Measurements from ENCODE around the gene PPARA.

The PPARA gene

GRCh38 chr22:46107089-46107664 lies 43.1 kb upstream of the PPARA start:
- Histone ChIP-seq H3K4me3 (ENCODE audit: low read depth, low read length) (no peak overlapping the region), H2AFZ (ENCODE audit: low read length, unreplicated experiment) (no peak overlapping the region), H3K79me2 (ENCODE audit: control insufficient read depth, insufficient read depth, low read length, unreplicated experiment) (peaks cover 25% of the 10 kb centered on the region), H3K36me3 (ENCODE audit: insufficient read depth, low read length) (peaks cover 2% of the 10 kb centered on the region; the same call in 1 of the 2 replicates), H3K4me1 (ENCODE audit: control insufficient read depth, insufficient read depth, low read length, unreplicated experiment) (peaks cover 47% of the 10 kb centered on the region), H3K27me3 (ENCODE audit: insufficient read depth, low read length) (no peaks in the 10 kb centered on the region), H3K27ac (ENCODE audit: low read depth, low read length) (peak overlapping the region; percentile 63; the same call in 1 of the 2 replicates)

- peaks cover 18% of the 10 kb centered on the region for H3K79me2 ChIP-seq (ENCODE audit: control insufficient read depth, insufficient read depth, low read length, unreplicated experiment)
- H3K27ac ChIP-seq (ENCODE audit: low read depth, low read length), result no peak overlapping the region
- H3K4me1 ChIP-seq (ENCODE audit: control insufficient read depth, insufficient read depth, low read length, unreplicated experiment), result peaks cover 47% of the 10 kb centered on the region
- H2AFZ ChIP-seq (ENCODE audit: low read length, unreplicated experiment), result no peak overlapping the region
- no peaks in the 10 kb centered on the region for H3K27me3 ChIP-seq (ENCODE audit: insufficient read depth, low read length)
- H3K36me3 ChIP-seq (ENCODE audit: insufficient read depth, low read length), result peaks cover 2% of the 10 kb centered on the region; the same call in 1 of the 2 replicates
- H3K4me3 ChIP-seq (ENCODE audit: low read depth, low read length), result no peak overlapping the region
Observed at GRCh38 chr22:46107753-46108563, 42.4 kb upstream of the PPARA start.

- Histone ChIP-seq H3K36me3 (ENCODE audit: insufficient read depth, low read length) (peaks cover 2% of the 10 kb centered on the region; the same call in 1 of the 2 replicates), H2AFZ (ENCODE audit: low read length, unreplicated experiment) (no peak overlapping the region), H3K27me3 (ENCODE audit: insufficient read depth, low read length) (no peaks in the 10 kb centered on the region), H3K4me3 (ENCODE audit: low read depth, low read length) (no peak overlapping the region), H3K27ac (ENCODE audit: low read depth, low read length) (no peak overlapping the region), H3K4me1 (ENCODE audit: control insufficient read depth, insufficient read depth, low read length, unreplicated experiment) (peaks cover 47% of the 10 kb centered on the region), H3K79me2 (ENCODE audit: control insufficient read depth, insufficient read depth, low read length, unreplicated experiment) (peaks cover 9% of the 10 kb centered on the region)
Observed at GRCh38 chr22:46108564-46109473, 41.5 kb upstream of the PPARA start.

DNA sequence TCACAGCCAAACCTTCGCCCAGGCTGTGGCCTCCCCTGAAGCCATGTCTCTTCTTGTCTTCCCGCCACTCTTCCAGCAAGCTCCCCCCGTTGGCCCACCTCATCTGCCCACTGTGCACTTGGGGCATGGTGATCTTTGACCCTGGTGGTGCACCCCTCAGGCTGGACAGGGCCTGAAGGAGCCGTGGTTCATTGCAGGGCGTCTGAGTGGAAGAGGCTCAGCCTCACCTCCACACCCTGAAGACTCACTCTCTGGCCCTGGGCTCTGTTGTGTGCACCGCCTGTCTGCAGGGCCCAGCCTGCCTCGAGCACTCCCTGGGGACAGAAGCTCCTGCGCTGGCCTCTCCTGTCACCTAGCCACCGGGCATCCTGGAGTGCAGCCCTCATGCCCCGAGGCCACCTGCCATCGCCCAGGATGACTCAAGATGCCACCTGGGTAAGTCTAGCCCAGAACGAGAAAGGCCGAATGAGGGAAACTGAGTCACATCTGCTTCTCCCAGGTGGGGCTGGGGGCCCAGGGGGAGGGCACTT lies 40.8 kb upstream of the PPARA start:
- no peak overlapping the region for H2AFZ ChIP-seq (ENCODE audit: low read length, unreplicated experiment)
- no peak overlapping the region for H3K27ac ChIP-seq (ENCODE audit: low read depth, low read length)
- peaks cover 44% of the 10 kb centered on the region for H3K4me1 ChIP-seq (ENCODE audit: control insufficient read depth, insufficient read depth, low read length, unreplicated experiment)
- no peak overlapping the region for H3K4me3 ChIP-seq (ENCODE audit: low read depth, low read length)
- no peaks in the 10 kb centered on the region for H3K27me3 ChIP-seq (ENCODE audit: insufficient read depth, low read length)
- H3K36me3 ChIP-seq (ENCODE audit: insufficient read depth, low read length), result peaks cover 2% of the 10 kb centered on the region; the same call in 1 of the 2 replicates
- peaks cover 9% of the 10 kb centered on the region for H3K79me2 ChIP-seq (ENCODE audit: control insufficient read depth, insufficient read depth, low read length, unreplicated experiment)

GRCh38 chr22:46110215-46110614 lies 40.1 kb upstream of the PPARA start:
- peaks cover 9% of the 10 kb centered on the region for H3K79me2 ChIP-seq (ENCODE audit: control insufficient read depth, insufficient read depth, low read length, unreplicated experiment)
- H3K4me1 ChIP-seq (ENCODE audit: control insufficient read depth, insufficient read depth, low read length, unreplicated experiment), result peaks cover 39% of the 10 kb centered on the region
- H3K4me3 ChIP-seq (ENCODE audit: low read depth, low read length), result no peak overlapping the region
- H3K27me3 ChIP-seq (ENCODE audit: insufficient read depth, low read length), result no peaks in the 10 kb centered on the region
- peaks cover 2% of the 10 kb centered on the region; the same call in 1 of the 2 replicates for H3K36me3 ChIP-seq (ENCODE audit: insufficient read depth, low read length)
- no peak overlapping the region for H3K27ac ChIP-seq (ENCODE audit: low read depth, low read length)
- H2AFZ ChIP-seq (ENCODE audit: low read length, unreplicated experiment), result no peak overlapping the region

- H3K27ac ChIP-seq (ENCODE audit: low read depth, low read length), result no peak overlapping the region
- H3K4me1 ChIP-seq (ENCODE audit: control insufficient read depth, insufficient read depth, low read length, unreplicated experiment), result peaks cover 23% of the 10 kb centered on the region
- peaks cover 2% of the 10 kb centered on the region; the same call in 1 of the 2 replicates for H3K36me3 ChIP-seq (ENCODE audit: insufficient read depth, low read length)
- H3K79me2 ChIP-seq (ENCODE audit: control insufficient read depth, insufficient read depth, low read length, unreplicated experiment), result peaks cover 2% of the 10 kb centered on the region
- no peaks in the 10 kb centered on the region for H3K27me3 ChIP-seq (ENCODE audit: insufficient read depth, low read length)
- no peak overlapping the region for H3K4me3 ChIP-seq (ENCODE audit: low read depth, low read length)
- H2AFZ ChIP-seq (ENCODE audit: low read length, unreplicated experiment), result no peak overlapping the region
Observed at GRCh38 chr22:46111645-46112306, 38.5 kb upstream of the PPARA start.

DNA sequence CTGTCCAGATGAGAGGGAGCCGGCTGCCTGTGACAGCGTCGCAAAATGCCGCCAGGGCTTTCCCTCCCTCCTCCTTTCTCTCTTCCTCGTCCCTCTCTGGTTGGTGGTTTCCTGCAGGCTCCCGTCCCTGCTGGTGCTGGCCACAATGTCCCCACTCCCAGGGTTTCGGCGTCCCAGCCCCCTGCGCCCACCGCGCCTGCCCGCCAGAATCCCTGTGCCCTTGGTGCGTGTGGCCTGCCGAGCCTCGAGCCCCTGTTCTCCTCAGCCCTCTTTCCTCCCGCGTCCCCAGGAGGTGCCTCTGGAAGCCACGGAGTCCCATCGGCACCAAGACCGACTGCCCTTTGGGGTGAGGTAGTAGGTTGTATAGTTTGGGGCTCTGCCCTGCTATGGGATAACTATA lies 37.9 kb upstream of the PPARA start:
- no peak overlapping the region for H2AFZ ChIP-seq (ENCODE audit: low read length, unreplicated experiment)
- H3K4me1 ChIP-seq (ENCODE audit: control insufficient read depth, insufficient read depth, low read length, unreplicated experiment), result peaks cover 23% of the 10 kb centered on the region
- no peaks in the 10 kb centered on the region for H3K79me2 ChIP-seq (ENCODE audit: control insufficient read depth, insufficient read depth, low read length, unreplicated experiment)
- peaks cover 2% of the 10 kb centered on the region; the same call in 1 of the 2 replicates for H3K36me3 ChIP-seq (ENCODE audit: insufficient read depth, low read length)
- H3K4me3 ChIP-seq (ENCODE audit: low read depth, low read length), result no peak overlapping the region
- no peaks in the 10 kb centered on the region for H3K27me3 ChIP-seq (ENCODE audit: insufficient read depth, low read length)
- H3K27ac ChIP-seq (ENCODE audit: low read depth, low read length), result no peak overlapping the region

- Histone ChIP-seq H3K79me2 (ENCODE audit: control insufficient read depth, insufficient read depth, low read length, unreplicated experiment) (no peaks in the 10 kb centered on the region), H3K36me3 (ENCODE audit: insufficient read depth, low read length) (peaks cover 2% of the 10 kb centered on the region; the same call in 1 of the 2 replicates), H3K27ac (ENCODE audit: low read depth, low read length) (no peak overlapping the region), H3K4me1 (ENCODE audit: control insufficient read depth, insufficient read depth, low read length, unreplicated experiment) (peaks cover 15% of the 10 kb centered on the region), H3K27me3 (ENCODE audit: insufficient read depth, low read length) (no peaks in the 10 kb centered on the region), H3K4me3 (ENCODE audit: low read depth, low read length) (no peak overlapping the region), H2AFZ (ENCODE audit: low read length, unreplicated experiment) (no peak overlapping the region)
Observed at GRCh38 chr22:46113110-46113909, 37.0 kb upstream of the PPARA start.

- H2AFZ ChIP-seq (ENCODE audit: low read length, unreplicated experiment), result no peak overlapping the region
- H3K27ac ChIP-seq (ENCODE audit: low read depth, low read length), result no peak overlapping the region
- H3K27me3 ChIP-seq (ENCODE audit: insufficient read depth, low read length), result no peaks in the 10 kb centered on the region
- peaks cover 11% of the 10 kb centered on the region for H3K4me1 ChIP-seq (ENCODE audit: control insufficient read depth, insufficient read depth, low read length, unreplicated experiment)
- H3K4me3 ChIP-seq (ENCODE audit: low read depth, low read length), result no peak overlapping the region
- no peaks in the 10 kb centered on the region for H3K79me2 ChIP-seq (ENCODE audit: control insufficient read depth, insufficient read depth, low read length, unreplicated experiment)
- H3K36me3 ChIP-seq (ENCODE audit: insufficient read depth, low read length), result peaks cover 2% of the 10 kb centered on the region; the same call in 1 of the 2 replicates
Observed at GRCh38 chr22:46113910-46114517, 36.3 kb upstream of the PPARA start.
